A172 (cell line): ENCODE data around the gene OR10H1. TPM values are rescaled to one million over a fixed set of nuclear protein-coding genes. Genes with fewer than 3 reads are reported as not detected.
"Not testable (repeated sequence)": the region's sequence is repeated elsewhere in the genome, so short reads cannot be mapped to it uniquely, and the experiment has no call there.

ENCODE experiments used
- DNase-seq: peaks from one replicate; pipeline ENCODE4 v3.0.0-alpha.2; 2015; ENCODE audit warnings: low spot score
- total RNA-seq: library from RNA; depleted of rRNA; stranded (reverse); fragments of >200 nt; shearing (Covaris generic); gene quantifications from 2 replicates; pipeline ENCODE4 v1.2.3, GENCODE V29; 2014; rRNA removed

The OR10H1 gene
- total RNA-seq: not detected in 2 replicates

- no peak for DNase-seq
Observed at GRCh38 chr19:15815306-15815705, at the start of gene OR10H1. Gene OR10H1, minus strand, starts transcription at chr19:15815664. Its CDS starts 7,627 bp downstream, at chr19:15808037.

GRCh38 chr19:15864824-15865223 lies 49.4 kb upstream of the OR10H1 start:
- no peak for DNase-seq

GRCh38 chr19:15863272-15863671 lies 47.8 kb upstream of the OR10H1 start:
- peak; percentile 34 for DNase-seq

DNA sequence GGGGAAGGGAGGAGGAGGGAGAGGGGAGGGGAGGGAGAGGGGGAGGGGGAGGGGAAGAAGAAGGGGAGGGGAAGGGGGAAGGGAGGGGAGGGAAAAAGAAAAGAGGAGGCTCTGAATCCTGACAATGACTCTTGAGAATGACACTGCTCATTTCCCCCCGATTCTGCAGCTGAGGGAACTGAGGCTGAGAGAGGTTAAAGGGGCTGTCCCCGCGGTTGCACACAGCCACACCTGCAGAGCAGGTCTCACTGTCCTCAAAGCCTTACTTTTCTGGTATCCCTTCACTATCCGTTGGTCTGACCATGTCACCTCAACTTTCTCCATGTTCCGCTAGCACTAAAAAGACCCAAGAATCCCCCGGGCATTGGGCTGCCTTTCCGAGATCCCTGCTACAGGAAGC lies 47.0 kb upstream of the OR10H1 start:
- no peak for DNase-seq

GRCh38 chr19:15860522-15860921 lies 45.1 kb upstream of the OR10H1 start:
- DNase-seq: no peak

DNA sequence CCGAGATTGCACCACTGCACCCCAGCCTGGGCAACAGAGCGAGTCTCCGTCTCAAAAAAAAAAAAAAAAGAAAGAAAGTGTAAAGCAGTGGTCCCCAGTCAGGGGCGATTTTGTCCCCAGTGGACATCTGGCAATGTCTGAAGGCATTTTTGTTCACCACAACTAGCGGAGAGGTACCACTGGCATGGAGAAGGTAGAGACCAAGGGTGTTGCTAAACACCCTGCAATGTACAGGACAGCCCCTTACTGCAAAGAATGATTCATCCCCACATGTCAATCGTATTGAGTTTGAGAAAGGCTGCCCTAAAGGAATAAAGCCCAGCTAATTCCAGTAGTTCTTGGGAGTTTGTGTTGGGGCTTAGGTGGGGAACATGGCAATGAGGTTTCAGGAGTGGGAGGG lies 43.7 kb upstream of the OR10H1 start:
- no peak for DNase-seq

DNA sequence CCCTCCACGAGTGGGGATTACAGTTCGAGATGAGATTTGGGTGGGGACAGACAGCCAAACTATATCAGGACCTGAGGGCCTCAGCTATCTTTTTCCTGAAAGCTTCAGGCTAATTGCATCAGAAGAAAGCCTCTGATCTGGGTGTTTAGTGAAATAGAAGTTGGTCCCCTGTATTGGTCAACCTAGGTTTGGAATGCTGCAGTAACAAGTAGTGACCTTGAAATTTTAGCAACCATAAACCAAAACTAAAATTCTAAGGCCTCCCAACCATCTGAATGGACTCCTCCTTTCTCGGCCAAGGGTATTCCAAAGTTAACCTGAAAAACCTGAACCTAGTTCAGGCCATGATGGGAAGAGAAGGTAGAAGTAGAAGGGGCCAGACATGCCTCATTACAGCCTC lies 34.9 kb upstream of the OR10H1 start:
- no peak for DNase-seq

DNA sequence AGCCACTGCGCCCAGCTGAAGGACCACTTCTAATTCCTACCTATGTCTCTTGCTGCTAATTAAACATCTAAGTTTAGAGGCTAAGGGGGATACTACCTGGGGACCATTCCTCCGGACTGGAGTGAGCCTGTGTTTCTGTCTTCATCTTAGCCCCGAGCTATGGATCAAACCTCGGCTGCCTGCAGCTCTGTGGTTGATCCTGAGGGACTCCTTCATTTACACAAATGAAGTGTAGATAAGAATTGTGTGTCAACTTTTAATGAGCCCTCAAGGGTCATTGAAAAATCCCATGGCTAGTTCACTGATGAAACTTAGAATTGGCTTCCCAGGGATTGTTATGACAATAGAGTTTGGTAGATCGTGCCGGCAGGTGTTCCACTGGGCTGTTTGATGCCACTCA lies 31.5 kb upstream of the OR10H1 start:
- DNase-seq: no peak

DNA sequence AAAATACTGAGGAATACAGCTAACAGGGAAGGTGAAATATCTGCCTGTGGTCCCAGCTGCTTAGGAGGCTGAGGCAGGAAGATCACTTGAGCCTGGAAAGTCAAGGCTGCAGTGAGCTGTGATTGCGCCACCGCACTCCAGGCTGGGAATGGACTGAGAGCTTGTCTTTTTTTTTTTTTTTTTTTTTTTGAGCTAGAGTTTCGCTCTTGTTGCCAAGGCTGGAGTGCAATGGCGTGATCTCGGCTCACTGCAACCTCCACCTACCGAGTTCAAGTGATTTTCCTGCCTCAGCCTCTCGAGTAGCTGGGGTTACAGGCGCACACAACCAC lies 28.4 kb upstream of the OR10H1 start:
- not testable (repeated sequence) for DNase-seq

DNA sequence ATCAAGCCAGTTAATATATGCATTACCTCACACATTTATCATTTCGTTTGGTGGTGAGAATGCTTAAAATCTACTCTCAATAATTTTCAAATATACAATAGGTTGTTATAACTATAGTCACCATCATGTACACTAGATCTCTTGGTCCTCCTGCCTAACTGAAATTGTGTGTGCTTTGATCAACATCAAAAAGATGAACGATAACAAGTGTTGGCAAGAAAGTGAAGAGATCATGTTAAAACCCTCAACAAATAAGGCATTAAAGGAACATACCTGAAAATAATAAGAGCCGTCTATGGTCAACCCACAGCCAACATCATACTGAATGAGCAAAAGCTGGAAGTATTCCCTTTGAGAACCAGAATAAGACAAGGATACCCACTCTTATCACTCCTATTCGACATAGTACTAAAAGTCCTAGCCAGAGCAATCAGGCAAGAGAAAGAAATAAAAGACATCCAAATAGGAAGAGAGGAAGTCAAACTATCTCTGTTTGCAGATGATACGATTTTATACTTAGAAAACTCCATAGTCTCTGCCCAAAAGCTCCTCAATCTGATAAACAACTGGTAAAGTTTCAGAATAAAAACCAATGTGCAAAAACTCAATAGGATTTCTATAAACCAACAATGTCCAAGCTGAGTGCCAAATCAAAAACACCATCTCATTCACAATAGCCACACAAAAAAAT lies 27.9 kb upstream of the OR10H1 start:
- no peak for DNase-seq

- DNase-seq: no peak
Observed at GRCh38 chr19:15841875-15842569, 26.6 kb upstream of the OR10H1 start.

GRCh38 chr19:15840833-15841232 lies 25.4 kb upstream of the OR10H1 start:
- DNase-seq: no peak

- DNase-seq: not testable (repeated sequence)
Observed at GRCh38 chr19:15839888-15840287, 24.4 kb upstream of the OR10H1 start.

DNA sequence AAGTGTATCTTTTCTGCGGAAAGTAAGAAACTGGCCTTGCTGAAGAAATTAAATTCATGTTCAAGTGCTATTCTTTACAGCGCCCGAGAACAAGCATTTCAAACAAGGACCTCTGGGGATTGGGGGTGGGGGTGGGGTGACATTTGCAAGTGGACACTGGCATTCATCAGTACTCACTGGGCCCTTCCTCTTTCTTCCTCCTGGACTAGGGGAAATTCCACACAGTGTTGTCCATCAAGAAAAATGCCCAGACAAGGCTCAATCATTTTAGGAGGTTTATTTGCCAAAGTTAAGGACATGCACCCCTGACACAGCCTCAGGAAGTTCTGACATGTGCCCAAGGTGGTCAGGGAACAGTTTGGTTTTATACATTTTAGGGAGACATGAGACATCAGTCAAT lies 22.9 kb upstream of the OR10H1 start:
- no peak for DNase-seq

GRCh38 chr19:15837221-15837731 lies 21.8 kb upstream of the OR10H1 start:
- peak; percentile 85 for DNase-seq

GRCh38 chr19:15836330-15837220 lies 21.1 kb upstream of the OR10H1 start:
- peak; percentile 98 for DNase-seq

DNA sequence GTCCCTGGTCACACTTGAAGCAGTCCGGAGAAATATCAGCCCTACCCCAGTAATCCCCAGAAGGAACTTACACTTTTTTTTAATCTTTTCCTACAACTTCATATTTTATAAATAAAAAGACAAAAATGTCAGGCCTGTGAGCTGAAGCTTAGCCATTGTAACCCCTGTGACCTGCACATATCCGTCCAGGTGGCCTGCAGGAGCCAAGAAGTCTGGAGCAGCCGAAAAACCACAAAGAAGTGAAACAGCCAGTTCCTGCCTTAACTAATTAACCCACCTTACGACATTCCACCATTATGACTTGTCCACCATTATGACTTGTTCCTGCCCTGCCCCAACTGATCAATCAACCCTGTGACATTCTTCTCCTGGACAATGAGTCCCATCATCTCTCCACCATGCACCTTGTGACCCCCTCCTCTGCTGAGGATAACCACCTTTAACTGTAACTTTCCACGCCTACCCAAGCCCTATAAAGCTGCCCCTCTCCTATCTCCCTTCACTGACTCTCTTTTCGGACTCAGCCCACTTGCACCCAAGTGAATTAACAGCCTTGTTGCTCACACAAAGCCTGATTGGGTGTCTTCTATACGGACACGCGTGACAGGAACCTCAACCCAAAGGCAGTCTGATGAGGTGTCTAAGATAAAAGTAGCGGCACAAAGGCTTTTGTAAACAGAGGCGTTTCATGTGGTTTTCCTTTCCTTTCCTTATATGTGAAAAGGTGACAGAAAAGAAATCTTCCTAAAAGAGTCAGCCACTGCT lies 20.3 kb upstream of the OR10H1 start:
- peak; percentile 94 for DNase-seq

GRCh38 chr19:15834232-15834631 lies 18.8 kb upstream of the OR10H1 start:
- DNase-seq: not testable (repeated sequence)

DNA sequence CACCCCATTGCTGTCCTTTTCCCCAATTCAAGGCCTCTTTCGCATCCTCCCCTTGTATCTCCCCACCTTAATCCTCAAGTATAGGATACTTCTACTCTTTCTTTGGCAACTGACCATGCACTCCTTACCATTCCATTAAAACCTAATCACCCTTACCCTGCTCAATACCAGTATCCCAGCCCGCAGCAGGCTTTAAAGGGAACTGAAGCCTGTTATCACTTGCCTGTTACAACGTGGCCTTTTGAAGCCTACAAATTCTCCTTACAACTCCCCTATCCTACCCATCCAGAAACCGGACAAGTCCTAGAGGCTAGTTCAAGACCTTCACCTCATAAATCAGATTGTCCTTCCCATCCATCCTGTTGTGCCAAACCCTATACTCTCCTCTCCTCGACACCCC lies 16.2 kb upstream of the OR10H1 start:
- DNase-seq: no peak

GRCh38 chr19:15829786-15830185 lies 14.3 kb upstream of the OR10H1 start:
- DNase-seq: no peak

DNA sequence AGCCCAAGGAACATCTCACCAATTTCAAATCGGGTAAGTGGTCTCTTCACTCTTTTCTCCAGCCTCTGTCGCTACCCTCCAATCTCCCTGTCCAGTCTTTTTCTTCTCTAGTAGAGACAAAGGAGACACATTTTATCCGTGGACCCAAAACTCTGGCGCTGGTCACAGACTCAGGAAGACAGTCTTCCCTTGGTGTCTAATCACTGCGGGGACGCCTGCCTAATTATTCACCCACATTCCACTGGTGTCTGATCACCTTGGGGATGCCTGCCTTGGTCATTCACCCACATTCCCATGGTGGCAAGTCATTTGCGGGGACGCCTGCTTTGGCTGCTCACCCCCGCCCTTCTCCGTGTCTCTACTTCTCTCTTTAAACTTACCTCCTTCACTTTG lies 13.8 kb upstream of the OR10H1 start:
- peak; percentile 81 for DNase-seq
